NCI-H2029 (cell line): ENCODE measurements around the gene HJURP.
A peak's percentile ranks its signal among the peaks of the same experiment; 100 is the strongest.
"Not testable (repeated sequence)": the region's sequence is repeated elsewhere in the genome, so short reads cannot be mapped to it uniquely, and the experiment has no call there.

Experiments used
- DNase-seq: peaks from one replicate; lab custom pipeline; 2025; lab: John Stamatoyannopoulos, UW

HJURP gene, protein sequence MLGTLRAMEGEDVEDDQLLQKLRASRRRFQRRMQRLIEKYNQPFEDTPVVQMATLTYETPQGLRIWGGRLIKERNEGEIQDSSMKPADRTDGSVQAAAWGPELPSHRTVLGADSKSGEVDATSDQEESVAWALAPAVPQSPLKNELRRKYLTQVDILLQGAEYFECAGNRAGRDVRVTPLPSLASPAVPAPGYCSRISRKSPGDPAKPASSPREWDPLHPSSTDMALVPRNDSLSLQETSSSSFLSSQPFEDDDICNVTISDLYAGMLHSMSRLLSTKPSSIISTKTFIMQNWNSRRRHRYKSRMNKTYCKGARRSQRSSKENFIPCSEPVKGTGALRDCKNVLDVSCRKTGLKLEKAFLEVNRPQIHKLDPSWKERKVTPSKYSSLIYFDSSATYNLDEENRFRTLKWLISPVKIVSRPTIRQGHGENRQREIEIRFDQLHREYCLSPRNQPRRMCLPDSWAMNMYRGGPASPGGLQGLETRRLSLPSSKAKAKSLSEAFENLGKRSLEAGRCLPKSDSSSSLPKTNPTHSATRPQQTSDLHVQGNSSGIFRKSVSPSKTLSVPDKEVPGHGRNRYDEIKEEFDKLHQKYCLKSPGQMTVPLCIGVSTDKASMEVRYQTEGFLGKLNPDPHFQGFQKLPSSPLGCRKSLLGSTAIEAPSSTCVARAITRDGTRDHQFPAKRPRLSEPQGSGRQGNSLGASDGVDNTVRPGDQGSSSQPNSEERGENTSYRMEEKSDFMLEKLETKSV

DNA sequence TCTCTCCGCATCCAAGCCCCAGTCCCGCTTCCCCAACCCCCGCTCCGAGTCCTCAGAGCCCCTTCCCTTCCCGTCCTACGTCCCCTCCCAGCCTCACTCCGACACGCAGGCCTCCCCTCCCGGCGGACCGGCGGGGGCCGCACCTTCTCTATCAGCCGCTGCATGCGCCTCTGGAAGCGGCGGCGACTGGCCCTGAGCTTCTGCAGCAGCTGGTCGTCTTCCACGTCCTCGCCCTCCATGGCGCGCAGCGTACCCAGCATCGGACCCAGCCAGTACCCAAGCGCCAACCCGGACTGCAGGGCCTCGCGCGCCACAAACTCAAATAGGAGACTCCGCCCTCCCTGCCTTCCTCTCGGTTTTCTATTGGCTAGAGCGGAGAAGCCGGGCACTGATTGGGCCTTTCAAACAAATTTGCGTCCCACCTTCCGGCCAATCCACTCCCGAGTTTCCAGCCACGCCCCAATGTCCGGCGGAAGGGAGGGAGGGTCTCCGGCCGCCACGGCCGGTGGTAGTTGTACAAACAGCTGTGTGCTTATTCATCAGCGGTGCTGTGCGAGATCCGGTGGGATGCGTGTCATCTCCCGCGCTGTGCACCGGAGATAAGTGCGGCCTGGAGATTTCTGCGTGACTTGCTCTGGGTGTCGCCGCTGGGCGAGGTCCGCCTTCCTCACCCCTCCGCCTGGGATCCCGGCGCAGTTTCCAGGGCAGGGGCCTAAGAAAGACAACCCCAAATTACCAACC lies at the start of gene HJURP:
Gene HJURP (minus strand): TSS at position 295 of the 741 bp plus-strand sequence. CDS start 35 bp downstream, at position 260.
- DNase-seq: peak; percentile 92

DNA sequence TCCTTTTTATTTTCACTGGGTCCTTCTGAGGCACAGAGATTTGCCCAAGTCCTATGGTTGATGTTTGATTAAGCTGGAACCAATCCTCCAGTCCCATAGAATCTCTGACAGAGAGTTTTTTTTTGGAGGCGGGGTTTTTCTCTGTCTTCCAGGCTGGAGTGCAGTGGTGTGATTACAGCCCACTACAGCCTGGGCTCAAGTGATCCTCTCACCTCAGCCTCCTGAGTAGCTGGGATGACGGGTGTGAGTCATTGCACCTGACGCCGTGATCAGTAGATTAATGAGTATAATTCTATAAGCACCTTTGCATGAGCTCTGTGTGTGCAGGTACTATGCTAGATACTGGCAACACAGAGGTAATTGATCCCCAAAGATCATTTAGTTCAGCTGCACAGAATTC lies 47.5 kb upstream of the HJURP start:
- DNase-seq: no peak

DNA sequence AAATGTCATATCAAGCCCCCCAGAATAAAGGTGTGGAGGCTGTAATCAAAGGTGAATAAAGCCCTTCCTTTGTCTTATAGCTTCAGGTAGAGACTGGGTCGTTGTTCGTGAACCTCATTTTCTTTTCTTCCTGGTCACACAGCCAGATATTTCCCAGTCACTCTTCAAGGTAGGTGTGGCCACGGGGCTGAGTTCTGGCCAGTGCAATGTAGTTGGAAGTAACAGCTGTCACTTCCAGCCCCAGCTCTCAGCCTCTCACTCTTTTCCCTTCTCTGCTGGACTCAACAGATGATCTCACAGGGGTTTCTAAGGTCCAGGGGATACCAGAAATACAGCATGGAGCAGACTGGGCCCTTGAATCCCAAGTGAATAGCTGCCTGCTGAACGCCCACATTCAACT lies 47.0 kb upstream of the HJURP start:
- no peak for DNase-seq

DNA sequence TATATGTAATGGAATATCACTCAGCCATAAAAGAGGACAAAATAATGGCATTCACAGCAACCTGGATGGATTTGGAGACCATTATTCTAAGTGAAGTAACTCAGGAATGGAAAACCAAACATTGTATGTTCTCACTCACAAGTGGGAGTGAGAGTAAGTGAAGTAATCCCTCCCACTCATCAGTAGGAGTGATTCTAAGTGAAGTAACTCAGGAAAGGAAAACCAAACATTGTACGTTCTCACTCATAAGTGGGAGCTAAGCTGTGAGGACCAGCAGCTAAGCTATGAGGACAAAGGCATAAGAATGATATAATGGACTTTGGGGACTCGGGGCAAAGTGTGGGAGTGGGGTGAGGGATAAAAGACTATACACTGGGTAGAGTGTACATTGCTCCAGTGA lies 41.9 kb upstream of the HJURP start:
- not testable (repeated sequence) for DNase-seq

DNA sequence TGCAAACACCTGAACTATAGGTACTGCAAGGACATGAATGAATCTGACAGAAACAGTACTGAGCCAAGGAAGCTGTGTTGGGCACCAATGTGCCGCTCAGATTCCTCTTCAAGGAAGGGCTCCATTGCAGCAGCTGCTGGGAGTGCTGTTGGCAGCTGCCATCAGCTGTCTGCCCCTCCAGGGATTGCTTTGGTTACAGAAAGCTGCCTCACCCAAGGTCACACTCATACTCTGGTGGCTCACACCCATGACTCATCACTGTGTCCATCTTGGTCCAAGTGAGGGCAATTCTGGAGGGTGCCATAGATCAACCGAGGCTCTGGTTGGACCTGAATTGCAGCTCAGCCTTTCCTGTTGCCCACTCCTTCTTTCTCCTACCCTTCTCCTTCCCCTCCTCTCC lies 38.5 kb upstream of the HJURP start:
- no peak for DNase-seq

DNA sequence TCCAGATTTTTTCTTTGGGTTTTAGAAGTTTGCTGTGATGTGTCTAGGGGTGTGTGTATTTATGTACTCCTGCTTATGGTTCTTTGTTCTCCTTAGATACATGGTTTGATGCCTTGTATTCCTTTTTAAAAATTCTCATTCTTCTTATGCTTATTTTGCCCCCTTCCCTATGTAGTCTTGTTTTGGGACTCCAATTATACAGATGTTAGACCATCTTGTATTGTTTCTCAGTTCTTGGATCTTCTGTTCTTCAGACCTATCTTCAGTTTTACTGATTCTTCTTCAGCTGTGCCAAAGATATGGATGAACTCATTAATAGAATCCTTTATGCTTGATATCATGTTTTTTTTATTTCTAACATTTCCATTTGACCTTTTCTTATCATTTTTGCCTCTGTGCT lies 28.0 kb upstream of the HJURP start:
- DNase-seq: no peak

DNA sequence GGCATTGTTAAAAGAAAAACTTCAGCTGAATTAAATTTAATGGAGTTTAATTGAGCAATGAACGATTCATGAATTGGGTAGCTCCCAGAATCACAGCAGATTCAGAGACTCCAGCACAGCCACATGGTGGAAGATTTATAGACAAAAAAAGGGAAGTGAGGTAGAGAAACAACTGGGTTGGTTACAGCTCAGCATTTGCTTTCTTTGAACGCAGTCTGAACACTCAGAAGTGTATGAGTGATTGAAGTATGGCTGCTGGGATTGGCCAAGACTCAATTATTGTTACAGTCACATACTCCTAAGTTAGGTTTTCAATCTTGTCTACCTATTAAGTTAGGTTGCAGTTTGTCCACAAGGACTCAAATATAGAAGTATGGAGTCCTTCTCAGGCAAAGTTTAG lies 17.8 kb upstream of the HJURP start:
- not testable (repeated sequence) for DNase-seq

DNA sequence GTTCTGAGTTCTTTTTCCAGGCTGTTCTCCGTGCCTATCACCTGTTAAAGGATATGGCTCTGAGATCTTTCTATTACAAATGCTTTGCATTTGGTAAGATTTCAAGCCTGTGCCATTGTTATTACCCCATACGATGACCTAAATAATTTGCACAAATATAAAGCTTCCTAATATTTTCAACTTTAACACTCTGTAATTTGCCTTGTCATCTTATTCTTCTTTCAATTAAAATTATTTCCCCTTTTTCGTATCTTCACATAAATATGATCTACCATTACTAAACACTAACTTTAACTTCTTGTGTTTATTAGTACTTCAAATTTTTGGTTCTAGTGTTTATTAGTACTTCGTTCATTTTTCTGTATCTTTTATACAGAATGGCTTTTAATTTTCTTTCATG lies 17.1 kb upstream of the HJURP start:
- DNase-seq: no peak

DNA sequence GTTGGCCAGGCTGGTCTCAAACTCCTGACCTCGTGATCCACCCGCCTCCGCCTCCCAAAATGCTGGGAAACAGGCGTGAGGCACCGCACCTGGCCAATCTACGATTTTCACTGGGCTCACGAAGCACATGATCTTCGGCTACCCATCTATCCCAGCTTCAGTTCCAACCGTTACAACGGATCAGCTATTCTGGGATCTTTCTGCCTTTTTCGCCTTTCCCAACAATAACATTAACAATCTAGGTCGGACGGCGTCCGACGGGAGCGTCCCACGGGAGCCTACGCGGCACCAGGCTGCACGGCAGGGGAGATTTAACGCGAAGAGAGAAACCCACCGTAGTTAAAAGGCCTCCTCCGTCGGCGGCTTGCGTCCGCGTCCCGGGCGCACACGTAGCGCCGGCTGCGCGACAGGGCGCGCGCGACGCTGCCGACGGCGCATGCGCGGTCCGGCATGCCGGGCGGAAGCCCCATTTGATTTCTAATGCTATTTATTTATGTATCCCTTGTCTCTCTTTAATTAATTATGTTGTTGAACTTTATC lies 13.7 kb upstream of the HJURP start, which contains the start of gene MSL3B:
Gene MSL3B (minus strand): TSS at position 394 of the 540 bp plus-strand sequence.
- DNase-seq: peak; percentile 33

DNA sequence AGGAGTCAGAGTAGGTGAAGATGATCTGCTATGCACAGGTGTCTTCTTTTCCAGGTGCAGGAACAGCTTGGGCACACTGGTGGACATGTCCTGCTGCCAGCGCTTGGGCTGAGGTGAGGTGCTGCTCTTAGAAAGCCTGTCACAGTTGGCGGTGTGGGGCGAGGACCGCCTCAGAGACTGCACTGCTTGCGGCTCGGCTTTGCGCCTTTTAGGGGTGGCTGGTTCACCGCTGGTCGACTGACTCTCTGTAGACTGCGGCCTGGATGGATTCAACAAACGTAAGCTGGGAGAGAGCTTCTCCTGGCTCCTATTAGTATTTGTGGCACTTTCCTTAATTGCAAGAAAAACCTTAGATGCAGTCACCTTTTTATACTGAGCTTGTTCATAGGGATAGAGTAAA lies 12.1 kb upstream of the HJURP start:
- no peak for DNase-seq

DNA sequence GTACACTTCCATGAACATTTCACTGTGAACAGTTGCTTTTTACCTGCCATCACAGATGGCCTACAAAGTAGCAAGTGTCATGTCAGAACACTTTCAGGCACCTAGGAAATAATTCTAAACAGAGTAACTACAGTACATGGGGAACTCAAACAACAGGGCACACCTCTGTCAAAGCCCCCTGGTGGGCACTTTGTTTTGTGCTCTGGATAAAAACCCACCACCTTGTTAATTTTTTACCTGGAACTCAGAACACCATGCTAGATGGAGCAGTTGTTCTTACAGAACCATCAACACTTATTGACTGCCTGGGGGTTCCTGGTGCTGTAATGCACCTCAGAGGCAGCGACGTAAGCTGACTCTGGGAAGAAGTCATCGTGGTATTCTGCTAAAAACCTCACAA lies 11.5 kb upstream of the HJURP start:
- DNase-seq: no peak

DNA sequence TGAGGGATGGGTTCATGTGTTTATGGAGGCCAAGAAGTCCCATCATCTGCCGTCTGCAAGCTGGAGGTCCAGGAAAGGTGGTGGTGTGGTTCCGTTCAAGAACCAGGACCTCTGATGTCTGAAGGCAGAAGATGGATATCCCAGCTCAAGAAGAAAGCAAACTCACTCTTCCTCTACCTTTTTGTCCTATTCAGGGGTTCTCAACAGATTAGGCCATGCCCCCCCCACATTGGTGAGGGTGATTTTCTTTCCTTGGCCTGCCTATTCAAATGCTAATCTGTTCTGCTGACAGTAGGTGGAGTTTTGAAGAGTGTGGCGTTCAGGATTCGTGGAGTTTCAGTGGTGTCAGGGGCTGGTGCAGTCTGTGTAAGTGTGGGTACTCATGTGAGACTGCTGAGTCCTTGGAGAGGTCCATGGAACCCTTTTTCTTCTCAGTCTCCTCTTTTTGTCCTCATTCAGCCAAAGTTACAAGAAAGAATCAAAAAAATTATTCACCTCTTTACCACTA lies 8.0 kb upstream of the HJURP start:
- DNase-seq: no peak

DNA sequence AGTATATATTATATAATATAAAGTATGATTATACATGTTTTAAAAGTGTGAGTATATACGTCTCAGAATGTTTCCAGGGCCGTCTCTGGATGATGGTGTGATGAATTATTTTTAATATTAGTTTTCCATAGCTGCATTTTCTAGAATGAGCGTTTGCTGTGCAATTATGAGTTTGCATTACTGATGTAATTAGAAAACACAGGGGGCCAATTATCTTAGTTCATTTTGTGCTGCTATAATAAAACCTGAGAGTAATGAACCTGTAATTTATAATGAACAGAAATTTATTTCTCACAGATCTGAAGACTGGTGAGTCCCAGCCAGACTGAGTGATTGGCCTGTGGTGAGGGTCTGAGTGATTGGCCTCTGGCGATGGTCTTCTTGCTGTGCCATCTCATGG lies 4.0 kb upstream of the HJURP start:
- no peak for DNase-seq

DNA sequence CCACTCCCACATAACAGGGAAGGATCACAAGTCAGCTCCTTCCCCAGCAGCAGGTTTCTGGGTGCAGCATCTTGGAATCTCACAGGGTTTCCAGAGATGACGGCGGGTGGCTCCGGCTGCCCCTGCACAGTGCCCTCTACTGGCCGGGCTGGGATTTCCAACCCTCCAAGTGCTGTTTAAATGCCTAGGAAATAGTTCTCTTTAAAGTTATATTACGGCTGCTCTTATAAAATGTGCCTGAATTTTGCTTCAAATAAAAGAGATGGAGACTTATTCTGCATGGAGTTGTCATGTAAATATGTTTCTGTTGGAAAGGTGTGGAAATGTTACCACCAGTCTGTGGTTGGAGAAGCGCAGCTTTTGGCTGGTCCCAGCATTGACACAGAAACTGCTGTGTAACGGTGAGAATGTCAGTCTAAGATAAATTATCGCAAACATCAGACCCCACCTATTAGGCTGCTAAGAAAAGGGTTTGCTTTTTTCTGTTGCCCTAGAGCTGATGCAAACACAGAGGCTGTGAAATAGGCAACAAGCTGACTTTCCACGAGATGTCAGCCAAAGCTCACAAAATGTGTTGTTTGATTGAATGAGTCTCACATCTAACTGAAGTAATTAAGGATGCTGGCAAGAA lies 3.3 kb upstream of the HJURP start:
- DNase-seq: no peak

DNA sequence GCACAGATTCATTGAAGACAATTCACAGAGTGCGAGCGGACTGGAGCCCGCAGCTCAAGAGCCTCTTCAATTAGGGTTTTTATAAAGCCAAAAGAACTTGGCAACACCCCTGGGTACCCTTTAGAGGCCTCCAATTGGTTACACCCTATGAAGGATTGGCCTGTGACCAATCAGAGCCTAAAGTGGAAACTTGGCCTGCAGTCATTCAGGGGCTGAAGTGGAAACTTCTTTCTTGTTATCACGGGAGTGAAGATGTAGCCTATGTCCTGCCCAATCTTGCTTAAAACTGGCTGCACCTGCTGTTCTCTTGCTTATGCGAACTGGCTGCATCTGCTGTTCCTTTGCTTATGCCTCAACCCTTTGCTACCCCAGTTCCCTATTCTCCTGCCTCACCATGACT lies 1.8 kb upstream of the HJURP start:
- DNase-seq: no peak

DNA sequence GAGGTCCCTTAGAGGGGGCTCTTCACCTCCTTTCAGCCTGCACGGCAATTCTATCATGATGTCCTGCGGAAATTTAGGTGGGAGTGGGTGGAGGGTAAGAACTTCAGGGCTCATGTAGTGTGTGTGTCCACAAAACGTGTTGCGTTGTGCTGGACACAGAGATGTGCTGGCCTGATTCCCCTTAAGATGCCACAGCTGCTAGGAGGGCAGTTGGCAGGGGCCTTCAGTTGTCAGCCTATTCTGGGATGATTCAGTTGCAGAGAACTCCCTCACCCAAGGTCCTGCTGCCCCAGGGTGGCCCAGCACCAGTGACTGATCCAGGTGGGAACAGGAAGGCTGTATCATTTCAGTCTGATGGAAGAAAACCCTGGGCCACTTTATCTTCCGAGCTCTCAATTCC lies 1.0 kb upstream of the HJURP start:
- DNase-seq: no peak

DNA sequence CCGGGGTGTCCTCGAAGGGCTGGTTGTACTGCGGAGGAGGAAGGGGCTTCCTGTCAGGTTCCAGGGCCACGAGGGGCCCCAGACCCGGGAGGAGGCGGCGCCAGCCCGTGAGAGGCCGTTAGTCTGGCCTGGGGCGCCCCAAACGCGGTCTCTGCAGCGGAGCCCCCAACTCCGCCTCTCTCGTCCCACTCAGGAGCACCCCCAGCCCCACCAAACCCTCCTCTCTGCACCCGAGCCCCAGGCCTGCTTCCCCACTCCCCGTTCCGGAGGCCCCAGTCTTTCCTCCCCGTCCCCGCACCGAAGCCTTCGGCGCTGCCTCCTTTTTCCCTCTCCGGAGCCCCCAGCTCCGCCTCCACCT lies 473 bp downstream of the HJURP start:
- DNase-seq: no peak

DNA sequence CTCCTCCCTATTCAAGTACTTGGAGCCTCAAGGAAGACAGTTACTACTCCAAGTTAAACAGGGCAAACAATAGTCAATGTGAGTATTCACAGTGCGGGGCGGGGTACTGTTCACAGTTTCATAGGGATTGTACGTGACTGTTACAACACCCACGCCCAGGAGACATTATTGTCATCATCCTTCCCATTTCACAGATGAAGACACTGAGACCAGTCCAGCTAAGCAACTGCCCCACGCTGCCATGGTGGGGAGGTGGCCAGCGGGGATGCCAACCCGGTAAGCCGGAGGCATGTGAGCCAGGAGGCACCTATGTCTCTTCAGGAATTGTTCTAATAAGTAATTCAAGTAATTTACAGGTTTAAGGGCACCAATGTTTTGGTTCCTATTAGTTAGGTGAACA lies 982 bp downstream of the HJURP start:
- DNase-seq: no peak

DNA sequence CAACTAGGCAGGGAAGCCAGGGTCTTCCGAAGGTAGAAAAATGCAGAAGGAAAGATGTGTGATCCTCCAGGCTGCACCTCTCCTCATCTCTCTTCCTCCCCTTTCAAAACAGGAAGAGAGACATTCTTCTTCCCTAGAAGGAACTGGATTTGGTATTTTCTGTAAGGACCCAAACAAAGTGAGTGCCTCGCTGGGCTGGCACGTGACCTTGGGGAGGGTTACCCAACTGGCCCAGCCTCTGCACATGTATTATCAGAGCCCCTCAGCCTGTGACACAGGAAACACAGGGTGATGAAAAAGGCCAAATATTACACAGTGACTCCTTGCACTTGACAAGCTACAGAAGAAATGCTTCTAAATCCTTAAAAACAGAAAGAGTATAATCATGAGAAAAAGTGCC lies 2.3 kb downstream of the HJURP start:
- DNase-seq: no peak

DNA sequence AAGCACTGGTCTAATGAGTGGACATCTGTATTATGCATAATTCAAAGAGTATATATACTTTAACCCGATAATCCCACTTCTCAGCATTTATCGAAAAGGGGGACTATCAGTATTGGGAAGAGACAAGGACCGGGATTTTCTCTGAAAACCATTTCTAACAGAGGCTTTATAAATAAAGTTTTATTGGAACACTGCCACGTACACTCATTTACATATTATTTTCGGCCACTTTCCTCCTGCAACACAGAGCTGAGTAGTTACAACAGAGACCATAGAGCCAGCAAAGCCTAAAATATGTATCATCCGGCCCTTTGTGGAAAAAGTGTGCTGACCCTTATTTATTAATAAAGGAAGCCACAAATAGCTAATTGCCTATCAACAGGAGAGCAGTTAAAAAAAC lies 3.2 kb downstream of the HJURP start:
- DNase-seq: no peak

DNA sequence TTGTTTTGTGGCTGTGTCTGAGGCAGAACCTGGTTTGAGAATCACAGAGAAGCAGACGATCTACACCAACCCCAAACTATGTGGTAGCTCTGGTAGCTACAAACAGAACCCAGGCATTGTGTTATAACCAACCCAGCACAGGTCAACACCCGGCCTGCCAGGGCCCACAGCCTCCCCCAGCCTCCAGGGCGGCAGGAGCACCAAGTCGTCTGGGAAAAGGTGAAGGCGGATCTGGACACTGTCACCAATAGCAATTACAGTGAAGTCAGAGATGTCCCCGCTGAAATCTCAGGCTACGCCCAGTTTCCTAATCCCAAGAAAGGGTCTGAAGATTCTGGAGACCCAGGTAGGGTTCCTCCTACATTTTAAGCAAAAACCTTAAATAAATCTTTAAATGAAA lies 3.6 kb downstream of the HJURP start:
- no peak for DNase-seq
